GM12865 (cell line): ENCODE measurements around the gene ELOVL6.
A peak's percentile ranks its signal among the peaks of the same experiment; 100 is the strongest.

ENCODE experiments used
- DNase-seq: peaks from one replicate; pipeline ENCODE4 v3.0.0; 2010; ENCODE audit warnings: low read depth
- H3K4me3 ChIP-seq: 2 replicates; pipeline ENCODE4 v1.5.1; 2011; ENCODE audit warnings: mild to moderate bottlenecking, low read depth, low read length, control low read depth
- TF ChIP-seq, protein P1 (sequence below): IDR thresholded peaks from 2 replicates; pipeline ENCODE4 v1.5.1; 2011; ENCODE audit warnings: low read length, control low read depth, low read depth, inconsistent platforms; ENCODE audit not compliant: insufficient read depth; ENCODE audit errors: missing control alignments

ELOVL6 gene

DNA sequence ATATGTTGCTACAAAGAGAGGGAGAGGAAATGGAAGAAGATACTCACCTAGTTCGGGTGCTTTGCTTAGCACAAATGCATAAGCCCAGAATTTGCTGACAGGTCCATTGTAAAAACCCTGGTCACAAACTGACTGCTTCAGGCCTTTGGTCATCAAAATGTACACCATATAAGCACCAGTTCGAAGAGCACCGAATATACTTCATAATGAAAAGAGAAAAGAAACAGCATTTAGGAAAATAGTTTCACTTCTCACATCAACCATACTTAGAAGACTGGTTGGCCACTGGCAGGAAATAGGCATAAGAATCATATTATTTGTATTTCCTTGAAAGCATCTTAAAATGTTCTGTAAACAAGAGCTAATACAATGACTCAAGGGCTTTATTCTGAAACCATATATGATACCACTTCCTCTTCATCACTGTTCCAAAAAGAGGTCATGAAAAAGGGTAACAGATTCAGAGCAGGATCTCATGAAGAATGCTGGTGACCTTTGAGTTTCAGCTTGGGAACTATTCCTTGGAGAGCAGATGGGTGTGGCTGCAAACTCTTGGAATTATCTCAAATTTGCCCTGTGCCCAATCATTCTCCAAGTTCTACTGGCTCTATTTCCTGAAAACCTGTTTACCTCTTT lies 138.7 kb downstream of the ELOVL6 start:
- DNase-seq = peak; percentile 77
- no peak overlapping the region for H3K4me3 ChIP-seq
- TF ChIP-seq, protein P1, sequence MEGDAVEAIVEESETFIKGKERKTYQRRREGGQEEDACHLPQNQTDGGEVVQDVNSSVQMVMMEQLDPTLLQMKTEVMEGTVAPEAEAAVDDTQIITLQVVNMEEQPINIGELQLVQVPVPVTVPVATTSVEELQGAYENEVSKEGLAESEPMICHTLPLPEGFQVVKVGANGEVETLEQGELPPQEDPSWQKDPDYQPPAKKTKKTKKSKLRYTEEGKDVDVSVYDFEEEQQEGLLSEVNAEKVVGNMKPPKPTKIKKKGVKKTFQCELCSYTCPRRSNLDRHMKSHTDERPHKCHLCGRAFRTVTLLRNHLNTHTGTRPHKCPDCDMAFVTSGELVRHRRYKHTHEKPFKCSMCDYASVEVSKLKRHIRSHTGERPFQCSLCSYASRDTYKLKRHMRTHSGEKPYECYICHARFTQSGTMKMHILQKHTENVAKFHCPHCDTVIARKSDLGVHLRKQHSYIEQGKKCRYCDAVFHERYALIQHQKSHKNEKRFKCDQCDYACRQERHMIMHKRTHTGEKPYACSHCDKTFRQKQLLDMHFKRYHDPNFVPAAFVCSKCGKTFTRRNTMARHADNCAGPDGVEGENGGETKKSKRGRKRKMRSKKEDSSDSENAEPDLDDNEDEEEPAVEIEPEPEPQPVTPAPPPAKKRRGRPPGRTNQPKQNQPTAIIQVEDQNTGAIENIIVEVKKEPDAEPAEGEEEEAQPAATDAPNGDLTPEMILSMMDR = no peak

DNA sequence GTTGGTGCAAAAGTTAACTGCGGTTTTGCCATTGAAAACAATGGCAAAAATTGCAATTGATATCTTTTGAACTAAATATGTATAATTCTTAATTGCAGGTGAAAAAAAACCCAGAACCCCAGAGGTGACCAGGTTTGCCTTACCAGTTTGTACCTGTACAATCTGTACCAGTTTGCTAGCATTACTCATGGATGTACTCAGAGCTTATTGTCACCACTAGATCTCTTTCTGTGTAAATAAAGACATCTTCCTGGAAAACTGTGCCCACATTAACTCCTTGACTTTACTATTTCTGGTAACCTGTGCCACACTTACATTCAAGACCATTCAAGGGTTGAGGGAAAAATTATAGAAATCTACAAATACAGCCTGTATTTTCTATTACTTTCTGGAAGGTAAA lies 139.7 kb downstream of the ELOVL6 start:
- H3K4me3 ChIP-seq = no peak overlapping the region
- no peak for DNase-seq
- TF ChIP-seq, protein P1 = no peak

DNA sequence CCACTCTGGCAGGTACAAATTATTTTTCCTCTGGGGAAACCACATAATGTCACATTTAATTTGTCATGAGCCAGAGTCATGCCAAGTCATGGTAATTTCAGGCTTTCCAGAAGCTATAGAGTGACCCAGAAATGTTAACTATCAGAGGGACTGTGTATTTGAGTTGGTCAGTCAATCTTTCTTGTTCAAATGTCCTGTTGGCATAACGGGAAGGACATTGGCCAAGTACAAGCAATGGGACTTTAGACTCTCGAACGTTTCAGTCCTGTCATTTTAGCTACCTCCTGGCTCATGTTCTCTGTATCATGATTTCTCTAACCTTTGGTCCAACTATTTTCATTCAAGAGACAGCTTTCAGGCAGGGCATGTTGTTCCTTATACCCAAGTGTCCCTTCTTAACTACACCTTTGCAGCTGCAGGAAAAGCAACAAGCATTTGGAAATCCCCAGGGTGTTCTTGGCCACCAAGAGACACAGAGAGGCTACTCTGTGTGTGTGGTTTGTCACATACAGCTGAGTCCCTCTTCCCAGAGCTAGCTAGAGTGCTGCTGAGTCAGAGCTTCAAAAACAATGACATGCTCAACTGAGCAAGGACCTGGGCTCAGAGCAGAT lies 143.2 kb downstream of the ELOVL6 start:
- H3K4me3 ChIP-seq = no peak overlapping the region; the same call in 1 of the 2 replicates
- TF ChIP-seq, protein P1 = no peak
- DNase-seq = peak; percentile 87

DNA sequence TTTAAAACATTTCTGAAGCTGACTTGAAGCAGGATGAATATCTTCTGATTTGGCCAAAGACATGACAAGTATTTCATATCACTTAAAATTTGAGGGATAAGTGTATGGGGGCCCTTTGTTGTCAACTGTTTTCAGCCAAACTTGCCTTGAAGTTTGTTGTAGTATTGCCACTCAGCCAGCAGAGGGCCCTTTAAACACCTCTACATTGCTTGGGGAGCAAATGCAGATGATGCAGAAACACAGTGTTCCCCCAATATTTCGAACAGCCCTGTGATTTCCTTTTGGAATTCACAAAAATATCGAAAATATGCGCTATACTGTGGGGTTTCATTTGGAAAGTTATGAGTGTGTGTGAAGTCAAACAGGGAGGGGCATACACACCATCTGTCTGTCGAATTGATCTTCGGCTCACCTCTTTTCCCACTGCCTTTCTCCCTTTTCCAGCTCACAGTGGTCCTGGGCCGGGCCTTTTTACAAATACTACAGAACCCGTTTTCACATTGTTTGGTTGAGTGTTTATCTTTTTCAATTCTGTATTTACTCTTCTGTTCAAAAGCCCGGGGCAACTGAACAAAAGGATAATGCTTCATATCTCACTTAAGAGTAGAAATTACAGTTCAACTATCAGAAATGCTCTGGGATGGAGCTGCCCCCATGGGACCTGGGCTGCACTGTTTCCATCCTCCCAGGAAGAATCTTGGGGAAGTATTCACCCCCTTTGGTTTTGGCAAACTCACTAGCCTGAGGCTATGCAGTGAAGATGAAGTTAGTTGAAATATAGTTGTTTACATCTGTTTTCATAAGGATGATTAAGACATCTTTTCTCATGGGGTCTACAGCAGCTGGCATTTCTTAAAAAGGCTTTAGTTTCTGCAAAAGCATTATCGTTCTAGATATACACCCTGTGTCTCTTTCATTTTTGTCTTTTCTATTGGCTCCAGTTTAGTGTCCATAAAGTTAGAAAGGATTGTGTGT lies 148.2 kb downstream of the ELOVL6 start:
- peak; percentile 71 for DNase-seq
- H3K4me3 ChIP-seq = no peak overlapping the region
- TF ChIP-seq, protein P1 = peak; percentile 74

DNA sequence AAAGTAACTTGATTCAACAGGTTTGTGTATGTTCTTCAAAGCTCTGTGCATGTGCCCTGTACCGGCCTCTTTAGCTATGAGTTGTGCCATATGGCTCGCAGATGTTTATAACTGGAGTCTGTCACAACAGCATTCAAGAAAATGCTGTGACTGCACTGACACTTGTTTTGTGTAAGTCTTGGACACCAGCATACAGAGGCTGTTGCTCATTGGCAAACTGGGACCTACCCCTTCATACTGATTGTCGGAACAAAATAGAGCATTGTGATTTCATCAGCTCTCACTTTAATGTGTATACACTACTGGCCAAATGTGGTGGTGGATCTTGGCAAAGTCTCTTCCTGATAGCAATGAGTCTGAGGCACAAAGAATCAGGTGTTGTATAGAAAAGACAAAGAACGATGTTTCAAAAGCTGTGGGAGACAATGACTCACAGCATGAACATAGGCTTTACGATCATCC lies 151.8 kb downstream of the ELOVL6 start:
- TF ChIP-seq, protein P1 = no peak
- DNase-seq = no peak

DNA sequence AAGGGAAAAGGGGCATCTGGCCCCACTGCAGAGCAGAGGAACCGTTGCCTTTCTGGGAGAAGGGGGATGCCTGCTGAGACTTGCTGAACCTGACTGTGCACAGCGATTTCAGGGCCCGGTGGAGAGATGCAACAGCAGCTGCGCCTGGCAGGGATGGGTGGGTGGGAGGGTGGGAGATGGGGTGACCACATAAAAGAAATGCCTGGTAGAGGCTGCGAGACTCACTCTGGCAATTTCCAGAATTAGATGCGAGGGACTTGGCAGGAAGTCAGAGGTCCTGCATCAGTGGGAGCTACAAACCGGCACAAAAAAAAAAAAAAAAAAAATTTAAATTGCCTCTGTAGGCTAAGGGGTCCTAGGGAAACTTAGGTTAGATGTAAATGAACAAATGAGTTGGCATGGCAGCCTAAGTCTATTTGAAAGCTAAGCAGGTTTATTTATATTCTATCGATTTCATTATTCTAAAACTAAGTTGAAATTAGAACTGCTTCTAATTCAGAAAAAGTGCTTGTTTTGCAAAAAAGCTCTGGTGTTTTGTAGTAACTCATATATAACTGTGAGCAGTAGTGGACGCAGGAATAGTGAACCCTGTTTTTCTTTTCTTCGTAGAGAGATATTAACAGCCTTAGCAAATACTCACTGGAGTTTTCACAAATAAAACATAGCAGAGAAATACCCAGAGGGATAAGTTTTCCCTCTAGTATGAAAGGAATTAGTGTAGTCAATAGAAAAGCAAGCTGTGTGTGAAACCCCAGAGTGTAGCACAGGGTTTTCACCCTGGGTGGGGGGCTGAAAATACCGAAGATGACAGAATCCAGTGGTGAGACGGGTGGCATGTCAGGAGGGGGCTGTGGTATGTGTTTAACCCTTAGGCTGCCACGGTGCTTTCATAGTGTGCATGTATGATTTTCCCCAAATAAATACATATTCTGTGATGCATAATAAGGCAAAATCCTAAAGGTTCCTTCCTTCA lies 155.6 kb downstream of the ELOVL6 start:
- no peak overlapping the region for H3K4me3 ChIP-seq
- DNase-seq = no peak
- TF ChIP-seq, protein P1 = no peak

More for the DNA sequence above, 151.8 kb downstream of the ELOVL6 start:
- H3K4me3 ChIP-seq = no peak overlapping the region
